H1 (cell line): ENCODE measurements around the gene COX17. TPM values are rescaled to one million over a fixed set of nuclear protein-coding genes. Genes with fewer than 3 reads are reported as not detected.

Experiments
- CTCF ChIA-PET: fragments of 300-600 bp; sonication (Branson Sonifier 250); formaldehyde crosslinking; loops from one replicate; lab custom pipeline; 2021; ENCODE audit not compliant: partially characterized antibody; lab: Charles Lee
- POLR2A ChIA-PET: fragments of 300-600 bp; sonication (Branson Sonifier 250); formaldehyde crosslinking; loops from one replicate; lab custom pipeline; 2021; ENCODE audit warnings: inconsistent platforms; ENCODE audit not compliant: partially characterized antibody; lab: Charles Lee
- DNase-seq, 2 experiments: peaks; one replicate each; pipeline versions ENCODE4 v3.0.0 to v3.0.0-alpha.2; 2010 to 2022; ENCODE audit warnings: low spot score in 2 of 2, low read depth in 1 of 2, mixed read lengths in 1 of 2
- FAIRE-seq: peaks from 2 replicates; lab custom pipeline; 2011; peaks lifted over from hg19 to GRCh38; lab: Jason Lieb, UNC
- H2AFZ ChIP-seq: 2 replicates; pipeline ENCODE4 v1.8.1; 2012; ENCODE audit warnings: low read length, inconsistent platforms
- H2AK5ac ChIP-seq: 2 replicates; pipeline ENCODE4 v1.6.1; 2013; ENCODE audit warnings: low read depth, low read length
- H2BK120ac ChIP-seq: replicated peaks from 2 replicates; pipeline ENCODE3; 2013; ENCODE audit warnings: low read depth, low read length, inconsistent platforms
- H2BK12ac ChIP-seq: 2 replicates; pipeline ENCODE4 v1.6.1; 2013; ENCODE audit warnings: low read depth, low read length
- H2BK15ac ChIP-seq: 2 replicates; pipeline ENCODE4 v1.6.1; 2013; ENCODE audit warnings: low read length
- H2BK20ac ChIP-seq: 2 replicates; pipeline ENCODE4 v1.6.1; 2013; ENCODE audit warnings: low read length
- H2BK5ac ChIP-seq: 2 replicates; pipeline ENCODE4 v1.6.1; 2013; ENCODE audit warnings: low read depth, low read length
- H3K14ac ChIP-seq: 2 replicates; pipeline ENCODE4 v1.6.1; 2013; ENCODE audit warnings: inconsistent platforms; ENCODE audit not compliant: insufficient read length
- H3K18ac ChIP-seq: 2 replicates; pipeline ENCODE4 v1.6.1; 2013; ENCODE audit warnings: low read length; ENCODE audit errors: extremely low read depth
- H3K23ac ChIP-seq: 2 replicates; pipeline ENCODE4 v1.6.1; 2013; ENCODE audit warnings: inconsistent platforms; ENCODE audit not compliant: insufficient read length
- H3K23me2 ChIP-seq: 2 replicates; pipeline ENCODE4 v1.6.1; 2013; ENCODE audit warnings: low read depth, low read length
- H3K27ac ChIP-seq: 2 replicates; pipeline ENCODE4 v1.6.1; 2011; ENCODE audit warnings: low read depth, low read length, inconsistent platforms
- H3K27me3 ChIP-seq, 4 experiments: replicated peaks in 1 of 4; 1 replicate in 1 of 4; 2 replicates in 3 of 4; pipeline versions ENCODE4 v1.6.1 to v1.8.1; 2011 to 2013; ENCODE audit warnings: low read length in 3 of 4, mild to moderate bottlenecking in 3 of 4, inconsistent platforms in 2 of 4, mixed read lengths in 2 of 4, moderate library complexity in 1 of 4; ENCODE audit not compliant: control insufficient read depth in 3 of 4, insufficient read depth in 3 of 4; ENCODE audit errors: extremely low read depth in 1 of 4
- H3K36me3 ChIP-seq, 4 experiments: 2 replicates each; pipeline versions ENCODE4 v1.6.1 to v1.8.1; 2011 to 2013; ENCODE audit warnings: mild to moderate bottlenecking in 4 of 4, low read length in 3 of 4, moderate library complexity in 2 of 4, control low read depth in 1 of 4, inconsistent platforms in 1 of 4; ENCODE audit not compliant: insufficient read depth in 4 of 4, control insufficient read depth in 2 of 4
- H3K4ac ChIP-seq: replicated peaks from 2 replicates; pipeline ENCODE3; 2013; ENCODE audit warnings: low read length, low read depth, mixed read lengths, inconsistent platforms; ENCODE audit not compliant: insufficient read length
- H3K4me1 ChIP-seq, 4 experiments: replicated peaks in 1 of 4; 1 replicate in 1 of 4; 2 replicates in 3 of 4; pipeline versions ENCODE4 v1.6.1 to v1.8.1; 2011 to 2013; ENCODE audit warnings: low read length in 3 of 4, inconsistent platforms in 2 of 4, mixed read lengths in 1 of 4; ENCODE audit not compliant: insufficient read depth in 4 of 4, control insufficient read depth in 3 of 4
- H3K4me2 ChIP-seq, 2 experiments: 2 replicates each; pipeline versions ENCODE4 v1.6.1 to v1.8.1; 2011 to 2013; ENCODE audit warnings: low read depth in 2 of 2, low read length in 2 of 2, control low read depth in 1 of 2, inconsistent platforms in 1 of 2, mild to moderate bottlenecking in 1 of 2; ENCODE audit not compliant: insufficient read depth in 1 of 2
- H3K4me3 ChIP-seq, 4 experiments: fragments of 200-600, 300-600 bp in 1 of 4; sonication (generic), shearing (Covaris generic), sonication (Bioruptor Twin) in 1 of 4; 2 replicates each; pipeline versions ENCODE4 v1.5.1 to v1.8.1; 2011 to 2016; ENCODE audit warnings: low read length in 4 of 4, low read depth in 3 of 4, control low read depth in 2 of 4, inconsistent platforms in 2 of 4, mild to moderate bottlenecking in 2 of 4, mixed read lengths in 1 of 4, moderate library complexity in 1 of 4; ENCODE audit not compliant: insufficient read depth in 2 of 4; ENCODE audit errors: extremely low read depth in 1 of 4
- H3K56ac ChIP-seq: replicated peaks from 2 replicates; pipeline ENCODE3; 2013; ENCODE audit warnings: low read depth, mild to moderate bottlenecking, mixed read lengths, low read length, inconsistent platforms; ENCODE audit not compliant: insufficient read length
- H3K79me1 ChIP-seq: 2 replicates; pipeline ENCODE4 v1.6.1; 2013; ENCODE audit warnings: low read depth, low read length, control low read depth
- H3K79me2 ChIP-seq, 2 experiments: 2 replicates each; pipeline versions ENCODE4 v1.6.1 to v1.8.1; 2012 to 2013; ENCODE audit warnings: low read length in 2 of 2, mild to moderate bottlenecking in 2 of 2, inconsistent platforms in 1 of 2; ENCODE audit not compliant: insufficient read depth in 2 of 2, control insufficient read depth in 1 of 2
- H3K9ac ChIP-seq, 4 experiments: replicated peaks in 1 of 4; 1 replicate in 1 of 4; 2 replicates in 3 of 4; pipeline versions ENCODE4 v1.6.1 to v1.8.1; 2011 to 2013; ENCODE audit warnings: low read depth in 3 of 4, low read length in 3 of 4, control low read depth in 2 of 4, mild to moderate bottlenecking in 2 of 4, moderate library complexity in 2 of 4, inconsistent platforms in 1 of 4; ENCODE audit errors: extremely low read depth in 1 of 4
- H3K9me3 ChIP-seq, 2 experiments: 2 replicates each; pipeline versions ENCODE4 v1.6.1 to v1.8.1; 2012 to 2013; ENCODE audit warnings: mild to moderate bottlenecking in 2 of 2, moderate library complexity in 2 of 2, control low read depth in 1 of 2, inconsistent platforms in 1 of 2, low read depth in 1 of 2, low read length in 1 of 2, mixed read lengths in 1 of 2; ENCODE audit not compliant: insufficient read depth in 2 of 2
- H4K20me1 ChIP-seq, 2 experiments: replicated peaks in 1 of 2; 2 replicates each; pipeline versions ENCODE3 to v1.8.1; 2011 to 2013; ENCODE audit warnings: inconsistent platforms in 2 of 2, low read length in 2 of 2, mild to moderate bottlenecking in 1 of 2; ENCODE audit not compliant: insufficient read depth in 2 of 2, control insufficient read depth in 1 of 2
- H4K5ac ChIP-seq: 2 replicates; pipeline ENCODE4 v1.6.1; 2013; ENCODE audit warnings: low read length, low read depth, mixed read lengths, inconsistent platforms; ENCODE audit not compliant: insufficient read length
- H4K8ac ChIP-seq: 2 replicates; pipeline ENCODE4 v1.8.0; 2013; ENCODE audit warnings: mild to moderate bottlenecking, moderate library complexity, low read length, inconsistent platforms; ENCODE audit not compliant: insufficient read depth; ENCODE audit errors: extremely low read depth
- H4K91ac ChIP-seq: replicated peaks from 2 replicates; pipeline ENCODE3; 2013; ENCODE audit warnings: low read length, mixed read lengths, inconsistent platforms; ENCODE audit not compliant: insufficient read length
- E2F6 ChIP-seq: IDR thresholded peaks from 2 replicates; pipeline ENCODE4 v1.6.1; 2012; ENCODE audit warnings: inconsistent platforms
- FOSL1 ChIP-seq: IDR thresholded peaks from 2 replicates; pipeline ENCODE4 v1.6.1; 2011; ENCODE audit warnings: mild to moderate bottlenecking, low read depth, low read length, moderate library complexity; ENCODE audit not compliant: insufficient read depth
- KDM5A ChIP-seq: fragments of 200-600 bp; IDR thresholded peaks from 2 replicates; pipeline ENCODE4 v1.7.1; 2012; ENCODE audit warnings: mild to moderate bottlenecking, low read length, inconsistent platforms, mixed read lengths
- MAFK ChIP-seq: IDR thresholded peaks from 2 replicates; pipeline ENCODE4 v1.6.1; 2012; ENCODE audit warnings: low read depth, mild to moderate bottlenecking, improper control_type of control experiment, low read length
- RFX5 ChIP-seq: IDR thresholded peaks from 2 replicates; pipeline ENCODE4 v1.6.1; 2011; ENCODE audit warnings: low read depth, low read length, improper control_type of control experiment, borderline replicate concordance
- YY1 ChIP-seq: IDR thresholded peaks from 2 replicates; pipeline ENCODE4 v1.6.1; 2011; ENCODE audit warnings: low read depth, mild to moderate bottlenecking, low read length
- WGBS, 2 experiments: shearing (Covaris generic) in 1 of 2; methylation state at CpG; one replicate each; pipeline versions ENCODE4 v1.1.6 to v1.1.7; 2013 to 2015; ENCODE audit warnings: low lambda C conversion rate in 2 of 2, mixed read lengths in 2 of 2, inconsistent platforms in 1 of 2, low coverage in 1 of 2, missing lambda C conversion rate in 1 of 2; ENCODE audit not compliant: insufficient replicate concordance in 2 of 2, insufficient coverage in 1 of 2, insufficient read length in 1 of 2; ENCODE audit errors: extremely low coverage in 1 of 2, missing lambda C conversion rate in 1 of 2; 5-methylcytosine and 5-hydroxymethylcytosine counted together
- polyA plus RNA-seq, 7 experiments: library from polyadenylated mRNA; depleted of rRNA in 3 of 7; stranded (reverse) in 5 of 7; unstranded in 2 of 7; fragments of >200 nt in 5 of 7; fragments of 200-250 nt in 2 of 7; gene quantifications; 1 replicate in 5 of 7; 2 replicates in 1 of 7; 4 replicates in 1 of 7; pipeline versions ENCODE4 v1.2.1 to v1.2.3, GENCODE V29; 2011 to 2013; ENCODE audit warnings: missing spikeins in 2 of 7, mixed read lengths in 2 of 7
- total RNA-seq: library from RNA; stranded (reverse); fragmentation: NEBNext Ultra II Directional; extraction: Animal tissue kit (Norgen Biotek cat#: 25700); gene quantifications from 2 replicates; pipeline ENCODE4 v1.2.1, GENCODE V29; 2021

COX17 gene
- total and polyA plus RNA-seq, 2 of the 8 experiments (the other 6 are each of a cell fraction or from before 2014, with no cell fraction given): 34.2 to 43.0 TPM

- H2BK5ac ChIP-seq: no peak overlapping the region
- no peak overlapping the region for H3K56ac ChIP-seq
- H4K5ac ChIP-seq: no peak overlapping the region
- no peak overlapping the region for H4K8ac ChIP-seq
- no peak overlapping the region for H3K4me3 ChIP-seq
- ChIA-PET POLR2A (no interaction called here), CTCF (interaction anchor here (1.3 to 2.4 kb wide), 2 partner anchors 24 to 57 kb away, joined by 3 to 5 read pairs; no protein-coding TSS in a partner anchor)
- no peak overlapping the region for H2BK120ac ChIP-seq
- no peaks in the 10 kb centered on the region for H3K23me2 ChIP-seq
- peaks cover 0 to 6% (median 1%) of the 10 kb centered on the region in 4 experiments; a peak in 2 of 7 replicates for H3K4me1 ChIP-seq
- H3K27ac ChIP-seq: no peak overlapping the region
- no peaks in the 10 kb centered on the region for H3K79me2 ChIP-seq
- TF ChIP-seq YY1 (no peak), E2F6 (no peak), MAFK (no peak), RFX5 (no peak), KDM5A (no peak), FOSL1 (no peak)
- no peak overlapping the region for H2AK5ac ChIP-seq
- no peaks in the 10 kb centered on the region for H3K79me1 ChIP-seq
- no peak overlapping the region for H2BK15ac ChIP-seq
- no peak overlapping the region for H2BK12ac ChIP-seq
- no peak overlapping the region for H3K4ac ChIP-seq
- no peak overlapping the region for H3K4me2 ChIP-seq
- H3K18ac ChIP-seq: no peak overlapping the region
- no peak overlapping the region for H2AFZ ChIP-seq
- FAIRE-seq (no peak), DNase-seq (no peak)
- H3K27me3 ChIP-seq: no peaks in the 10 kb centered on the region; a peak in 1 of 7 replicates
- no peaks in the 10 kb centered on the region for H4K20me1 ChIP-seq
- H3K36me3 ChIP-seq: no peaks in the 10 kb centered on the region
- H3K9ac ChIP-seq: no peak overlapping the region
- H4K91ac ChIP-seq: no peak overlapping the region
- WGBS, 2 experiments: 85% methylated on average over 9 of the region's 9 CpGs; no CpG with 5 or more reads in 1 of the 2 experiments
- no peak overlapping the region for H3K23ac ChIP-seq
- H3K14ac ChIP-seq: no peak overlapping the region
- no peak overlapping the region for H2BK20ac ChIP-seq
- H3K9me3 ChIP-seq: no peaks in the 10 kb centered on the region
These were observed 53.0 kb downstream of the COX17 start for GRCh38 chr3:119624002-119624720.
